ENCODE data around the gene EEF1A1. TPM values are rescaled to one million over a fixed set of nuclear protein-coding genes. Genes with fewer than 3 reads are reported as not detected.
A peak's percentile ranks its signal among the peaks of the same experiment; 100 is the strongest.
"Not testable (repeated sequence)": the region's sequence is repeated elsewhere in the genome, so short reads cannot be mapped to it uniquely, and the experiment has no call there.

The EEF1A1 gene
- 11,869 and 11,975 TPM in 2 replicates for total RNA-seq
- long read RNA-seq, full-length matches to known transcripts: 21,914 of 22,368 reads
- long read RNA-seq, partial matches to known transcripts: 284 of 22,368 reads
- long read RNA-seq, other reads (novel, unspliced or antisense): 170 of 22,368 reads

- Mint-ChIP-seq H3K27ac (ENCODE audit: unreplicated experiment) (peak within 1 kb of the TSS; percentile 99), H3K36me3 (ENCODE audit: low read depth) (peaks cover 43% of the 10 kb centered on the region), H3K4me3 (peak within 1 kb of the TSS; percentile 94), H3K9me3 (no peaks in the 10 kb centered on the region), H3K4me1 (peaks cover 48% of the 10 kb centered on the region), H3K27me3 (ENCODE audit: low read depth) (peaks cover 38% of the 10 kb centered on the region)
- TF ChIP-seq CTCF (conservative IDR thresholded peaks at IDR 0.05): no peak
- DNase-seq (ENCODE audit: low read depth, low spot score): peak; percentile 98
Measured at GRCh38 chr6:73520688-73521350, at the start of gene EEF1A1. TSS of gene EEF1A1 (minus strand) at chr6:73521032. CDS start at chr6:73520026, 1,006 bp downstream.

GRCh38 chr6:73569121-73569520, 48.3 kb upstream of the EEF1A1 start:
- Mint-ChIP-seq H3K27ac (ENCODE audit: unreplicated experiment) (peak overlapping the region; percentile 27), H3K4me3 (no peak overlapping the region), H3K9me3 (peaks cover 3% of the 10 kb centered on the region), H3K27me3 (ENCODE audit: low read depth) (no peaks in the 10 kb centered on the region), H3K4me1 (peaks cover 47% of the 10 kb centered on the region), H3K36me3 (ENCODE audit: low read depth) (no peaks in the 10 kb centered on the region)
- no peak for DNase-seq (ENCODE audit: low read depth, low spot score)
- TF ChIP-seq CTCF (conservative IDR thresholded peaks at IDR 0.05): no peak

GRCh38 chr6:73566954-73567591, 46.2 kb upstream of the EEF1A1 start:
- no peak for TF ChIP-seq CTCF (conservative IDR thresholded peaks at IDR 0.05)
- Mint-ChIP-seq H3K4me3 (no peak overlapping the region), H3K36me3 (ENCODE audit: low read depth) (no peaks in the 10 kb centered on the region), H3K4me1 (peaks cover 43% of the 10 kb centered on the region), H3K9me3 (peaks cover 3% of the 10 kb centered on the region), H3K27me3 (ENCODE audit: low read depth) (no peaks in the 10 kb centered on the region), H3K27ac (ENCODE audit: unreplicated experiment) (peak overlapping the region; percentile 68)
- DNase-seq (ENCODE audit: low read depth, low spot score): no peak

- H3K4me1 Mint-ChIP-seq: peaks cover 41% of the 10 kb centered on the region
- not testable (repeated sequence) for DNase-seq (ENCODE audit: low read depth, low spot score); H3K27me3 Mint-ChIP-seq (ENCODE audit: low read depth); H3K9me3 Mint-ChIP-seq; H3K4me3 Mint-ChIP-seq; H3K27ac Mint-ChIP-seq (ENCODE audit: unreplicated experiment); H3K36me3 Mint-ChIP-seq (ENCODE audit: low read depth)
Measured at GRCh38 chr6:73566486-73566871, 45.6 kb upstream of the EEF1A1 start.

GRCh38 chr6:73565767-73566485, 45.1 kb upstream of the EEF1A1 start:
- DNase-seq (ENCODE audit: low read depth, low spot score): no peak
- Mint-ChIP-seq H3K9me3 (no peaks in the 10 kb centered on the region), H3K27me3 (ENCODE audit: low read depth) (no peaks in the 10 kb centered on the region), H3K36me3 (ENCODE audit: low read depth) (no peaks in the 10 kb centered on the region), H3K27ac (ENCODE audit: unreplicated experiment) (peak overlapping the region; percentile 67), H3K4me1 (peaks cover 40% of the 10 kb centered on the region), H3K4me3 (no peak overlapping the region)
- no peak for TF ChIP-seq CTCF (conservative IDR thresholded peaks at IDR 0.05)

Measured in neural crest cell (in vitro differentiated cells).